Measurements from ENCODE around the gene AVPI1.
"Not testable (repeated sequence)": the region's sequence is repeated elsewhere in the genome, so short reads cannot be mapped to it uniquely, and the experiment has no call there.

The AVPI1 gene

GRCh38 chr10:97651773-97652172 is 35.3 kb downstream of the AVPI1 start:
- Histone ChIP-seq H3K4me3 (ENCODE audit: low read length) (no peak overlapping the region), H2AFZ (ENCODE audit: low read depth, low read length) (no peak overlapping the region), H3K9me3 (ENCODE audit: low read length) (no peaks in the 10 kb centered on the region), H3K4me1 (ENCODE audit: insufficient read depth, low read length) (peaks cover 12% of the 10 kb centered on the region), H3K27me3 (ENCODE audit: insufficient read depth, low read length) (no peaks in the 10 kb centered on the region), H3K36me3 (ENCODE audit: insufficient read depth, low read length) (peaks cover 54% of the 10 kb centered on the region)

- Histone ChIP-seq H3K4me1 (ENCODE audit: insufficient read depth, low read length) (peaks cover 12% of the 10 kb centered on the region), H3K9me3 (ENCODE audit: low read length) (no peaks in the 10 kb centered on the region), H3K36me3 (ENCODE audit: insufficient read depth, low read length) (peaks cover 47% of the 10 kb centered on the region), H2AFZ (ENCODE audit: low read depth, low read length) (no peak overlapping the region), H3K27me3 (ENCODE audit: insufficient read depth, low read length) (no peaks in the 10 kb centered on the region), H3K4me3 (ENCODE audit: low read length) (no peak overlapping the region)
Measured at GRCh38 chr10:97650726-97651125, 36.3 kb downstream of the AVPI1 start.

GRCh38 chr10:97649405-97649750 is 37.7 kb downstream of the AVPI1 start:
- H3K4me3 ChIP-seq (ENCODE audit: low read length); H3K9me3 ChIP-seq (ENCODE audit: low read length); H3K27me3 ChIP-seq (ENCODE audit: insufficient read depth, low read length); H2AFZ ChIP-seq (ENCODE audit: low read depth, low read length): not testable (repeated sequence)
- H3K4me1 ChIP-seq (ENCODE audit: insufficient read depth, low read length) = peaks cover 12% of the 10 kb centered on the region
- H3K36me3 ChIP-seq (ENCODE audit: insufficient read depth, low read length) = peaks cover 51% of the 10 kb centered on the region

- no peak overlapping the region for H3K4me3 ChIP-seq (ENCODE audit: low read length)
- H3K4me1 ChIP-seq (ENCODE audit: insufficient read depth, low read length) = peaks cover 12% of the 10 kb centered on the region
- H3K27me3 ChIP-seq (ENCODE audit: insufficient read depth, low read length) = no peaks in the 10 kb centered on the region
- H2AFZ ChIP-seq (ENCODE audit: low read depth, low read length) = no peak overlapping the region
- no peaks in the 10 kb centered on the region for H3K9me3 ChIP-seq (ENCODE audit: low read length)
- H3K36me3 ChIP-seq (ENCODE audit: insufficient read depth, low read length) = peaks cover 50% of the 10 kb centered on the region
Measured at GRCh38 chr10:97648562-97649404, 38.3 kb downstream of the AVPI1 start.

- H3K36me3 ChIP-seq (ENCODE audit: insufficient read depth, low read length) = peaks cover 42% of the 10 kb centered on the region
Measured at GRCh38 chr10:97647556-97647955, 39.5 kb downstream of the AVPI1 start.

GRCh38 chr10:97644936-97645335 is 42.1 kb downstream of the AVPI1 start:
- Histone ChIP-seq H2AFZ (ENCODE audit: low read depth, low read length) (no peak overlapping the region), H3K36me3 (ENCODE audit: insufficient read depth, low read length) (peaks cover 21% of the 10 kb centered on the region)

More at GRCh38 chr10:97647556-97647955, 39.5 kb downstream of the AVPI1 start:
- H3K4me1 ChIP-seq (ENCODE audit: insufficient read depth, low read length) = peaks cover 12% of the 10 kb centered on the region
- no peaks in the 10 kb centered on the region for H3K27me3 ChIP-seq (ENCODE audit: insufficient read depth, low read length)
- no peak overlapping the region for H2AFZ ChIP-seq (ENCODE audit: low read depth, low read length)
- H3K9me3 ChIP-seq (ENCODE audit: low read length) = no peaks in the 10 kb centered on the region
- H3K4me3 ChIP-seq (ENCODE audit: low read length) = no peak overlapping the region

GRCh38 chr10:97643441-97643985 is 43.5 kb downstream of the AVPI1 start:
- Histone ChIP-seq H3K27me3 (ENCODE audit: insufficient read depth, low read length) (no peaks in the 10 kb centered on the region), H2AFZ (ENCODE audit: low read depth, low read length) (no peak overlapping the region), H3K4me3 (ENCODE audit: low read length) (no peak overlapping the region), H3K36me3 (ENCODE audit: insufficient read depth, low read length) (peaks cover 21% of the 10 kb centered on the region), H3K9me3 (ENCODE audit: low read length) (no peaks in the 10 kb centered on the region), H3K4me1 (ENCODE audit: insufficient read depth, low read length) (peaks cover 15% of the 10 kb centered on the region)

More at GRCh38 chr10:97644936-97645335, 42.1 kb downstream of the AVPI1 start:
- Histone ChIP-seq H3K4me1 (ENCODE audit: insufficient read depth, low read length) (peaks cover 18% of the 10 kb centered on the region), H3K9me3 (ENCODE audit: low read length) (no peaks in the 10 kb centered on the region), H3K27me3 (ENCODE audit: insufficient read depth, low read length) (no peaks in the 10 kb centered on the region), H3K4me3 (ENCODE audit: low read length) (no peak overlapping the region)

- not testable (repeated sequence) for H3K9me3 ChIP-seq (ENCODE audit: low read length); H2AFZ ChIP-seq (ENCODE audit: low read depth, low read length); H3K4me3 ChIP-seq (ENCODE audit: low read length); H3K27me3 ChIP-seq (ENCODE audit: insufficient read depth, low read length)
- Histone ChIP-seq H3K4me1 (ENCODE audit: insufficient read depth, low read length) (peaks cover 11% of the 10 kb centered on the region), H3K36me3 (ENCODE audit: insufficient read depth, low read length) (peaks cover 21% of the 10 kb centered on the region)
Measured at GRCh38 chr10:97642471-97643159, 44.4 kb downstream of the AVPI1 start.

GRCh38 chr10:97640868-97641811 is 45.9 kb downstream of the AVPI1 start:
- Histone ChIP-seq H3K4me3 (ENCODE audit: low read length) (peak overlapping the region; percentile 75), H2AFZ (ENCODE audit: low read depth, low read length) (peak overlapping the region; percentile 31), H3K36me3 (ENCODE audit: insufficient read depth, low read length) (peaks cover 19% of the 10 kb centered on the region), H3K4me1 (ENCODE audit: insufficient read depth, low read length) (peaks cover 7% of the 10 kb centered on the region), H3K9me3 (ENCODE audit: low read length) (no peaks in the 10 kb centered on the region), H3K27me3 (ENCODE audit: insufficient read depth, low read length) (no peaks in the 10 kb centered on the region)

- no peaks in the 10 kb centered on the region for H3K27me3 ChIP-seq (ENCODE audit: insufficient read depth, low read length)
Measured at GRCh38 chr10:97640174-97640867, 46.7 kb downstream of the AVPI1 start, which contains the start of gene PI4K2A. TSS of gene PI4K2A (plus strand) at chr10:97640671. CDS start at chr10:97640743, 72 bp downstream.

GRCh38 chr10:97639090-97639489 is 48.0 kb downstream of the AVPI1 start:
- not testable (repeated sequence) for H3K4me3 ChIP-seq (ENCODE audit: low read length); H3K27me3 ChIP-seq (ENCODE audit: insufficient read depth, low read length); H3K9me3 ChIP-seq (ENCODE audit: low read length); H2AFZ ChIP-seq (ENCODE audit: low read depth, low read length); H3K36me3 ChIP-seq (ENCODE audit: insufficient read depth, low read length); H3K4me1 ChIP-seq (ENCODE audit: insufficient read depth, low read length)

More at GRCh38 chr10:97640174-97640867, 46.7 kb downstream of the AVPI1 start, which contains the start of gene PI4K2A:
- H3K4me3 ChIP-seq (ENCODE audit: low read length) = peak within 1 kb of the TSS; percentile 75
- H2AFZ ChIP-seq (ENCODE audit: low read depth, low read length) = peak within 1 kb of the TSS; percentile 31
- no peaks in the 10 kb centered on the region for H3K9me3 ChIP-seq (ENCODE audit: low read length)
- peaks cover 7% of the 10 kb centered on the region for H3K4me1 ChIP-seq (ENCODE audit: insufficient read depth, low read length)
- H3K36me3 ChIP-seq (ENCODE audit: insufficient read depth, low read length) = peaks cover 15% of the 10 kb centered on the region

- peaks cover 2% of the 10 kb centered on the region for H3K4me1 ChIP-seq (ENCODE audit: insufficient read depth, low read length)
- no peaks in the 10 kb centered on the region for H3K9me3 ChIP-seq (ENCODE audit: low read length)
- H2AFZ ChIP-seq (ENCODE audit: low read depth, low read length) = no peak overlapping the region
- no peaks in the 10 kb centered on the region for H3K36me3 ChIP-seq (ENCODE audit: insufficient read depth, low read length)
- no peak overlapping the region for H3K4me3 ChIP-seq (ENCODE audit: low read length)
- H3K27me3 ChIP-seq (ENCODE audit: insufficient read depth, low read length) = no peaks in the 10 kb centered on the region
Measured at GRCh38 chr10:97635577-97635976, 51.5 kb downstream of the AVPI1 start.

All from neuron (in vitro differentiated cells).